Vagina (tissue), 2 donors: ENCODE measurements around the gene PPP1R15B. TPM values are rescaled to one million over a fixed set of nuclear protein-coding genes. Genes with fewer than 3 reads are reported as not detected.
A peak's percentile ranks its signal among the peaks of the same experiment; 100 is the strongest.

Source experiments
- DNase-seq, 2 donors: peaks; one replicate each; pipeline ENCODE4 v3.0.0-alpha.2; 2017; ENCODE audit errors: extremely low spot score in 2 of 2
- H3K27ac ChIP-seq: fragments of 200-600 bp; sonication (generic); one replicate; pipeline ENCODE4 v1.5.1; 2019
- H3K27me3 ChIP-seq: fragments of 200-600 bp; sonication (generic); one replicate; pipeline ENCODE4 v1.5.1; 2019
- H3K36me3 ChIP-seq, 2 donors: fragments of 200-600 bp; sonication (generic); one replicate each; pipeline ENCODE4 v1.5.1; 2017 to 2019
- H3K4me1 ChIP-seq: fragments of 200-600 bp; sonication (generic); one replicate; pipeline ENCODE4 v1.5.1; 2019
- H3K4me3 ChIP-seq, 2 donors: fragments of 200-600 bp; sonication (generic); 1 replicate in 1 of 2; 2 replicates in 1 of 2; pipeline ENCODE4 v1.5.1; 2016 to 2019
- H3K9me3 ChIP-seq: fragments of 200-600 bp; sonication (generic); one replicate; pipeline ENCODE4 v1.5.1; 2019
- POLR2A ChIP-seq, 2 donors: fragments of 450-650 bp; IDR thresholded peaks; one replicate each; pipeline ENCODE4 v1.6.1; 2017; ENCODE audit warnings: antibody characterized with exemption in 2 of 2, mild to moderate bottlenecking in 2 of 2, moderate library complexity in 2 of 2
- POLR2AphosphoS5 ChIP-seq, 2 donors: sonication (generic); formaldehyde crosslinking; IDR thresholded peaks; one replicate each; pipeline ENCODE4 v1.9.0; 2017; ENCODE audit warnings: antibody characterized with exemption in 2 of 2, mild to moderate bottlenecking in 2 of 2, low read depth in 1 of 2; ENCODE audit not compliant: insufficient read depth in 1 of 2
- intact Hi-C: fragments of 100-400 bp; cut with DNase I; formaldehyde crosslinking; loops from one replicate; pipeline ENCODE4 v1.15.1; 2023
- total RNA-seq: library from RNA; depleted of rRNA; stranded (reverse); fragments of >200 nt; gene quantifications from one replicate; pipeline ENCODE4 v1.2.3, GENCODE V29; 2016
- TF ChIP-seq, protein P1 (sequence below), 3 experiments: fragments of 450-650 bp in 2 of 3; fragments of 200-600 bp in 1 of 3; sonication (generic) in 1 of 3; IDR thresholded peaks; one replicate each; pipeline ENCODE4 v1.5.1; 2017 to 2019; ENCODE audit warnings: antibody characterized with exemption in 3 of 3, mild to moderate bottlenecking in 2 of 3, moderate library complexity in 2 of 3

PPP1R15B gene
- total RNA-seq, 1 donor from 2014 or later, result 42.0 TPM

DNA sequence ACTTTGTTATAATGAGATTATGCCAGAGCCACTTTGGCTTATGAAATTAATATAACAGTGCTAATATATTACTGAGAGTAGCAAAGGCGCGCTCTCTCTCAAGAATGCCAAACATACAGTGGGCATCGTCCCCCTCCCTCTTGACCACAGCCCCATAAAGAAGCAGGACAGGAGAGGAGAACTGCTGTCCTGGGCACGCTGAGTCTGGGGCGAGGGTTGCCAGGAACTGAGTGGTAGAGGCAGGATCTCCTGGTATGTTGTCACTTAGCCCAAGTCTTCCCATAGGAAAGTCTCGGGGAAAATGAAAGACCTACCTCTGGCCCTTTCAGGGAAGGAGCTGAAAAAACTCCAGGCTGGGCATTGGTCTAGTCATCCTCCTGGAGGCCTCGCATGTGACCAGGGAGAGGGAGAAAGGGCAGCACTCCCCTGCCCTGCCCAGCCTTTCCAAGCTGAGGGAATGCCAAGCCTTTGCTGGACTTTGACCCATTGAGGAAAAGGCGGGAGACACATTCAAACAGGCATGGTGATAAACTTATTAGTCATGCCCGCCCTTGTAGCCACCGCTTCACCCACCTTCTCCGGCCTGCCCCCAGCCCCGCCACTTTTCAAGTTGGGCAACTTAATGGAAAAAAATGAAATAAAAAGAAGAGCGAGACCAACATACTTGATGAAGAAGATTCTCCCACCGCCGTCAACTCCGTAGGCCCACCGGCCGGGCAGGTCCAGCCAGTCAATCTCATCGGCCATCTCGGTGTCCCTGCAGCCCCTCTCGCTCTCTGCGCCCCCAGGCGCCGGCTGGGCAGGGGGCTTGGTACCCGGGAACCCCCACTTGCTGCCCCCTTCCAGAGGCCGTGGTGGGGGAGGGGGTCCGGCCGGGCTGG is 34.5 kb downstream of the PPP1R15B start:
- H3K36me3 ChIP-seq, result no peaks in the 10 kb centered on the region
- TF ChIP-seq POLR2A (IDR thresholded peaks at IDR 0.05) (no peak), POLR2AphosphoS5 (IDR thresholded peaks at IDR 0.05; ENCODE audit: insufficient read depth in 1 of 2, low read depth in 1 of 2) (no peak)
- TF ChIP-seq, protein P1, sequence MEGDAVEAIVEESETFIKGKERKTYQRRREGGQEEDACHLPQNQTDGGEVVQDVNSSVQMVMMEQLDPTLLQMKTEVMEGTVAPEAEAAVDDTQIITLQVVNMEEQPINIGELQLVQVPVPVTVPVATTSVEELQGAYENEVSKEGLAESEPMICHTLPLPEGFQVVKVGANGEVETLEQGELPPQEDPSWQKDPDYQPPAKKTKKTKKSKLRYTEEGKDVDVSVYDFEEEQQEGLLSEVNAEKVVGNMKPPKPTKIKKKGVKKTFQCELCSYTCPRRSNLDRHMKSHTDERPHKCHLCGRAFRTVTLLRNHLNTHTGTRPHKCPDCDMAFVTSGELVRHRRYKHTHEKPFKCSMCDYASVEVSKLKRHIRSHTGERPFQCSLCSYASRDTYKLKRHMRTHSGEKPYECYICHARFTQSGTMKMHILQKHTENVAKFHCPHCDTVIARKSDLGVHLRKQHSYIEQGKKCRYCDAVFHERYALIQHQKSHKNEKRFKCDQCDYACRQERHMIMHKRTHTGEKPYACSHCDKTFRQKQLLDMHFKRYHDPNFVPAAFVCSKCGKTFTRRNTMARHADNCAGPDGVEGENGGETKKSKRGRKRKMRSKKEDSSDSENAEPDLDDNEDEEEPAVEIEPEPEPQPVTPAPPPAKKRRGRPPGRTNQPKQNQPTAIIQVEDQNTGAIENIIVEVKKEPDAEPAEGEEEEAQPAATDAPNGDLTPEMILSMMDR (IDR thresholded peaks at IDR 0.05), result no peak
- H3K27ac ChIP-seq, result no peak overlapping the region
- H3K9me3 ChIP-seq, result no peaks in the 10 kb centered on the region
- H3K4me1 ChIP-seq, result peaks cover 15% of the 10 kb centered on the region
- no peak for DNase-seq
- H3K4me3 ChIP-seq, result peak overlapping the region; percentile 47 to 53
- intact Hi-C loops, result no loop called here
- H3K27me3 ChIP-seq, result no peaks in the 10 kb centered on the region

- Histone ChIP-seq H3K9me3 (no peaks in the 10 kb centered on the region), H3K36me3 (no peaks in the 10 kb centered on the region), H3K27me3 (no peaks in the 10 kb centered on the region), H3K4me3 (no peak overlapping the region), H3K27ac (no peak overlapping the region), H3K4me1 (peaks cover 15% of the 10 kb centered on the region)
- no peak for TF ChIP-seq POLR2A (IDR thresholded peaks at IDR 0.05)
- TF ChIP-seq, protein P1 (IDR thresholded peaks at IDR 0.05), result no peak
- TF ChIP-seq POLR2AphosphoS5 (IDR thresholded peaks at IDR 0.05; ENCODE audit: insufficient read depth in 1 of 2, low read depth in 1 of 2), result no peak
- no peak for DNase-seq
- intact Hi-C loops, result no loop called here
Observed at GRCh38 chr1:204376465-204376864, 35.2 kb downstream of the PPP1R15B start.

DNA sequence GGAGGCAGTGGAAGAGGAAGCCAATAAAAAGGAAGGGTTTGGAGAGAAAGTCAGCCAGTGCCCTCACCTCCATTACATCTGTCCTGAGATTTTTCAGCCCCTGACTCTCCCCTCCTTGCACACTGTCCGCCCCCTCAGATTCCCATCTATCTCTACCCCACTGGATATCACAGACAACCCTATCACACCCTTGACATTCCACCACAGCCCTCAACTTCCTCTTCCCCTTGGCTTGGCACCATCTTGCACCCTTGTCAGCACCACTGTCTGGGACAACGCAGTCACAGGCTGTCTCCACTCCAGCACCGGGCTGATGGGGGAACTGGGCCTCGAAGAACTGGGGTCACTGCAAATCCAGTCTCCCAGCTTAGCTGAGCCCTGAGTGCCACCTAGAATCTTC is 37.7 kb downstream of the PPP1R15B start:
- Histone ChIP-seq H3K9me3 (no peaks in the 10 kb centered on the region), H3K4me3 (no peak overlapping the region), H3K4me1 (peaks cover 15% of the 10 kb centered on the region), H3K36me3 (no peaks in the 10 kb centered on the region), H3K27me3 (no peaks in the 10 kb centered on the region), H3K27ac (no peak overlapping the region)
- no peak for DNase-seq
- intact Hi-C loops, result no loop called here
- TF ChIP-seq, protein P1 (IDR thresholded peaks at IDR 0.05), result no peak
- TF ChIP-seq POLR2AphosphoS5 (IDR thresholded peaks at IDR 0.05; ENCODE audit: insufficient read depth in 1 of 2, low read depth in 1 of 2), result no peak
- no peak for TF ChIP-seq POLR2A (IDR thresholded peaks at IDR 0.05)

- H3K36me3 ChIP-seq, result no peaks in the 10 kb centered on the region
- H3K27ac ChIP-seq, result no peak overlapping the region
- H3K27me3 ChIP-seq, result no peaks in the 10 kb centered on the region
- no peaks in the 10 kb centered on the region for H3K9me3 ChIP-seq
- DNase-seq, result no peak
- H3K4me3 ChIP-seq, result no peak overlapping the region
- TF ChIP-seq POLR2AphosphoS5 (IDR thresholded peaks at IDR 0.05; ENCODE audit: insufficient read depth in 1 of 2, low read depth in 1 of 2), result no peak
- TF ChIP-seq, protein P1 (IDR thresholded peaks at IDR 0.05), result no peak
- no peak for TF ChIP-seq POLR2A (IDR thresholded peaks at IDR 0.05)
- intact Hi-C loops, result no loop called here
- H3K4me1 ChIP-seq, result no peaks in the 10 kb centered on the region
Observed at GRCh38 chr1:204370176-204370575, 41.4 kb downstream of the PPP1R15B start.
